Kidney glomerular epithelial cell (primary cell): ENCODE measurements around the gene PSG1.
"Not testable (repeated sequence)": the region's sequence is repeated elsewhere in the genome, so short reads cannot be mapped to it uniquely, and the experiment has no call there.

Experiments used
- DNase-seq: peaks from one replicate; lab custom pipeline; 2025; lab: John Stamatoyannopoulos, UW

Gene PSG1

GRCh38 chr19:42879613-42880012, at the start of gene PSG1:
Gene PSG1, minus strand, starts transcription at chr19:42879713. Its CDS starts 132 bp downstream, at chr19:42879581.
- DNase-seq, result no peak

GRCh38 chr19:42928896-42929295, 49.4 kb upstream of the PSG1 start:
- no peak for DNase-seq

- DNase-seq, result no peak
These were observed 47.3 kb upstream of the PSG1 start for GRCh38 chr19:42926781-42927180.

- DNase-seq, result peak; percentile 51
These were observed 43.6 kb upstream of the PSG1 start for GRCh38 chr19:42923106-42923505.

GRCh38 chr19:42920971-42921370, 41.5 kb upstream of the PSG1 start:
- not testable (repeated sequence) for DNase-seq

DNA sequence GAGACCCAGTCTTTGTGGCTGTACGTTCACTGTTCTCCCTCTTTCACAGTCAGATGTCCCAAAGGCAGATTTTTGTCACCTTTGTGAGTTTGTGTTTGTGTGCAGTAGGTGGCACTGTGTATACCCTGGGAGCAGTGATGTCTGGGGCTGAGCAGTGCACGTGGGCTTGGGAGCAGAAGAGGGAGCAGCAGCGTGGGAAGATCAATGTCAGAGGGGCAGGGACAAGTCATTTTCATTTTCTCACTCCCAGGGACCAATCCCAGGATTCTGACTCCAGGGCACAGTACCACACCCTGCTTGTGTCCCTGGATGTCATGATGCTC, 40.2 kb upstream of the PSG1 start:
- no peak for DNase-seq

DNA sequence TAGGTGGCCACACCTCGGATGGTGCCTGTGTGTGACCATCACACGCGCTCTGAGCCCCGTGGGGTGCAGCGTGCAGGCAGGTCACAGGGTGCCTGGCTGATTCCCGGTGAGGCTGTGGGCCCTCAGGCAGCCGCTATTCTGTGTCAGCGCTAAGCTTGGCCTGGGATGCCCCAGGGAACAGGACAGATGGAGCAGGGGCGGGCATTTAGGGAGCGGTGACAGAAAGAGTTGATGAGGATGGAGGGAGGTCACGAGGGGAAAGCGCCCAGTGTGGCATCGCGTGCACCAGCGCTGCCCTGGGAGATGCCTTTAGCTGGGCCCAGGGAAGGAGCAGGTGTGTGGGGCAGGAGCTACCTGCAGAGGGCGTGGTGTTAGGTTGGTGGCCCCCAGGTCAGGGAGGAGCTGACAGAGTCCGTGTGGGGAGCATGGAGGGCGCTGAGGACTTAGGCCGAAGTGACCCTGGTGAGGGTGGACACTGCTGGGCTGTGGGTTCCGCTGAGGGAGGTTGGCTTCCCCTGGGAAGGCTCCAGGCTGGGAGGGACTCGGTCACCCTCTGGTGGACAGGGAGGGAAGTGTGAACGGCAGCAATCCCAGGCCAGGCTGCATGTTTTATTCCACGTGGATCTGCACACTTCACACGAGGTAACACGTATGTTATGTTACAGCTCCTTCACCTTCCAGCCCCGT, 39.7 kb upstream of the PSG1 start:
- not testable (repeated sequence) for DNase-seq

- DNase-seq, result not testable (repeated sequence)
These were observed 39.0 kb upstream of the PSG1 start for GRCh38 chr19:42918377-42919069.

DNA sequence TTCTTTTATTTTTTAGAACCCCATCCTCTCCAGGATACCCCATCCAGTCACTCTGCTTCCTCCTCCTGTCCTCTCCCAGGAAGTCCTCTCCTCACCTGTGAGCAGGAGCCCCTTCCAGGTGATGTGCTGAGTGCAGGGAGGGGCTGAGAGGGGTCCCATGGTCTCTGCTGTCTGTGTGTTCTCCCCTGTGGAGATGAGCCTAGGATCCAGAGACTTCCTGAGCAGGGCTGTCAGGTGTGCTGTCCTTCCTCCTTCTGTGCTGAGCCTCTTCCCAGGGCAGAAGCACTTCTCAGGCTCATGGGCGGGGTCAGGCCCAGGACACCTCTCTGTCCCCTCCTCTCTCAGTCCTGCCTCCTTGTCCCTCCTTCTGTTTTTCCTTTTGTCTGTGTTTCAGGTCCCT, 38.1 kb upstream of the PSG1 start, which contains the start of gene PSG6:
Gene PSG6 (minus strand): TSS at position 261 of the 400 bp plus-strand sequence. CDS start 102 bp downstream, at position 159.
- DNase-seq, result not testable (repeated sequence)

DNA sequence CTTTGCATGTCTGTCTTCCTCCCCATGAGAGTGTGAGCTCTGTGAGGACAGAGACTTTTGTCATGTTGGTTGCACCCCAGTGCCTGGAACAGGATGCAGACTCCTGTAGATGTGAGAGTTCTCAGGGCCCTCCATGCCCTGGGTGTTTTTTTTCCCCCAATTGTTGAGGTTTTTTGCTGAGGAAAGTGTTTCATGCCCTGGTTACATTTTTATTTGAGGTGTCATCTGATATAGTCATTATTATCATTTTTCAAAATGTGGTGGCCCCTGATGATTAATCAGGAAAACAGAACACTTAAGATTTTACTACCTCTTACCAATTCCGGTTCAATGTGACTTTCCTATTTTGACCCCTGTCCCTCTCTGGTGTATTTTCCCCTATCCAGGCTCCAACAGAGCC, 37.4 kb upstream of the PSG1 start:
- not testable (repeated sequence) for DNase-seq

DNA sequence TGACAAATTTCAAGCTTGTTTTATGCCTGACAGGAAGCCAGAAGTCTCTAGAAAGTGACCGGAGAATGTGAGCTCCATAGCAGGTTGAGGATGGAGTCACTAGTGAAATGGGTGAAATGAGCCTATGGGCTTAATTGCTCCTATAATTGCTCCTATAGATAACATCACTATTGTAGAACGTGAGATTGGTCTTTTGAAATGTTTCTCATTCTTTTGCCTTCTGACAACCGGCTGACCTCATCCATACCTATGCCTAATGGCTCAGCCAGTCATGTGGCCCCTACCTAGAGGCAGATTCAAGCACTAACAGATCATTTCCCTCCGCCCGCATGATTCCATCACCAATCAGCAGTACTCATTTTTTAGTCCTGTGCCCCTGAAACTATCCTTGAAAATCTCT, 34.0 kb upstream of the PSG1 start:
- DNase-seq, result not testable (repeated sequence)

- DNase-seq, result not testable (repeated sequence)
These were observed 33.4 kb upstream of the PSG1 start for GRCh38 chr19:42912941-42913340.

DNA sequence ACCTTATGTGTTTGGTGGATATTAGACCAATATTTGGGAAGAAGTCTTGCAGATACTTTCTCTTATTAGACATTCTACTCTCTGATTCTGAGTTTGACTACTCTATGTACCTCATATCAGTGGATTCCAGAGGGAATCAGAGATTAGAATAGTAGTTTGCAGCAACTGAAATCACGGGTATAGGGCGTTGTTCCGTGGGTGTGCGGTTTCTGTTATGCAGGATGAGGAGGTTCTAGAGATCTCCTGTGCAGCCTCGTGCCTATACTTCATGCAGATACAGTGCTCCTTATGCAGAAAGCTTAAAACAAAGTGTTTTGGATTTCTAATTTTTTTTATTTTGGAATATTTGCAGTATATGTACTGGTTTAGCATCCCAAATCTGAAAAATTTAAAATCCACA, 32.2 kb upstream of the PSG1 start:
- not testable (repeated sequence) for DNase-seq

GRCh38 chr19:42906162-42906561, 26.6 kb upstream of the PSG1 start:
- not testable (repeated sequence) for DNase-seq

DNA sequence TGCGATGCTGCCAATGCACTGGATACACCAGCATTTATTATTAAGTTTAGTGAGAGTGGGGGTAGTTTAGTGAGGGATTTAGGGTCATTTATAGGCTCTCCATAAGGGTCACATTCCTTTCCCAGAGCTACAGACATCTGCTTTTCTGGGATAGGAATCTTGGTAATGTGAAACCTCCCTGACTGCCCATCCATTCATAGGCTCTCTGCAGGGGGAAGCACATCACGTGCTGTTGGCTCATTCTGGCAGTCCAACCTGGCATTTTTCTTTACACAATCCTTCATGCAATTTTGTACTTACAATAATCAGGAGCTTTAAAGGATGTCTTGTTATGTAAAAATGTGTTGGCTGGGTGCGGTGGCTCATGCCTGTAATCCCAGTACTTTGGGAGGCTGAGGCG, 21.0 kb upstream of the PSG1 start:
- DNase-seq, result not testable (repeated sequence)

- DNase-seq, result not testable (repeated sequence)
These were observed 20.2 kb upstream of the PSG1 start for GRCh38 chr19:42899674-42900073.

DNA sequence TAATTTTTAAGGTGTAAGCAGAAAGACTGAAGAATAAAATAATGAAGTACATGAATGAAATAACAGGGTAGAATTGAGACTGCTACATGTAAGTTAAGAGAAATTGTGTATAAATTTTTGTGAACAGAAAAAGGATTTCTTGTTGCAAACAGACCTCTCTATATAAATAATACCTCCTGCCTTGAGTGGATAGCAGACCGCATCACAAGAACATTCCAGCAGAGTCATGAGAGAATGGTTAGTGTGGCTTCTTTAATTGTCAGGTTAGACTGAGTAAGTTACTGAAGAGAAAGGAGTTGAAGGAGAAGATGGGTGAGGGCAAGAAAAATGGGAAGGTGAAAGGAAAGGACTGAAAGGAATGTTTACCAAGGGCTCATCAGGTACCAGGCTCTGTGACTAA, 19.6 kb upstream of the PSG1 start:
- DNase-seq, result peak; percentile 11

DNA sequence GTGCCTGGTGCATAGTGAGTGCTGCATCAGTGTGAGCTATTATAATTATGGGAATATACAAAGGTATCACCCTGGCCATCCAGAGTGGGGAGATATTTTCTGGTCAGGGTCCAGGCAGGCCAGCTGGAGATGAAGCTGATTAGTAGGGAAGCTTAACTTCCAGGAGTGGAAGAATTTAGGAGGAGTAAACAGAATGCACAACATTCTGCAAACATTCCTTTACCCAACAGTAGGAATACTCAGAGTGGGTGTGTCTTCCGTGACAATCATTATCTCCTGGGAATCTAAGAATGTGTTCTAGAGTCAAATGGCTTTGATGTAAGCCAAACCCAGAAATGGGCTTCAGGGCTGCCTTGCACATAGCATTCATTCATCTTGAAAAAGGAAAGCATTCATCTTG, 19.1 kb upstream of the PSG1 start:
- DNase-seq, result not testable (repeated sequence)

DNA sequence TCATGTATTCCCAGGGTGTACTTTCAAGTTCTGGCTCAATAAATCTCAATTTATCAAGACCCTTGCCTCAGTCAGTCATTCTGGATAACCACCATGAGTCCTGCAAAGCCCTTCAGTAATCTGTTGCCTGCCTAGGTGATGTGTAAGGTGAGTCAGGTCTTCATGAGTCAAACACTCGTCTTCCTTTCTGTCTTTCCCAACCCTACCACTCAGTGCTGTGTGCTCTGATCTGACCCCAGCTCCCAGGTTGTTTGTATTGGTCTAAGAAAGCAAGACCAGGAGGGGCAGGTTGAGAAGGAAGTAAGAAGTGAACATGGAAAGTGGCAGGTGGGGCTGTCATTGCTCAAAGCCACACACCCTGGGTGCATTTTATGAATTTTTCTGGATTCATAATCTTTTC, 18.2 kb upstream of the PSG1 start:
- not testable (repeated sequence) for DNase-seq

GRCh38 chr19:42890446-42890845, 10.9 kb upstream of the PSG1 start:
- not testable (repeated sequence) for DNase-seq

GRCh38 chr19:42887876-42888445, 8.4 kb upstream of the PSG1 start:
- not testable (repeated sequence) for DNase-seq

GRCh38 chr19:42882730-42883129, 3.2 kb upstream of the PSG1 start:
- not testable (repeated sequence) for DNase-seq

GRCh38 chr19:42882010-42882409, 2.5 kb upstream of the PSG1 start:
- DNase-seq, result not testable (repeated sequence)
